ENCODE results near the gene CES2.

Gene CES2

DNA sequence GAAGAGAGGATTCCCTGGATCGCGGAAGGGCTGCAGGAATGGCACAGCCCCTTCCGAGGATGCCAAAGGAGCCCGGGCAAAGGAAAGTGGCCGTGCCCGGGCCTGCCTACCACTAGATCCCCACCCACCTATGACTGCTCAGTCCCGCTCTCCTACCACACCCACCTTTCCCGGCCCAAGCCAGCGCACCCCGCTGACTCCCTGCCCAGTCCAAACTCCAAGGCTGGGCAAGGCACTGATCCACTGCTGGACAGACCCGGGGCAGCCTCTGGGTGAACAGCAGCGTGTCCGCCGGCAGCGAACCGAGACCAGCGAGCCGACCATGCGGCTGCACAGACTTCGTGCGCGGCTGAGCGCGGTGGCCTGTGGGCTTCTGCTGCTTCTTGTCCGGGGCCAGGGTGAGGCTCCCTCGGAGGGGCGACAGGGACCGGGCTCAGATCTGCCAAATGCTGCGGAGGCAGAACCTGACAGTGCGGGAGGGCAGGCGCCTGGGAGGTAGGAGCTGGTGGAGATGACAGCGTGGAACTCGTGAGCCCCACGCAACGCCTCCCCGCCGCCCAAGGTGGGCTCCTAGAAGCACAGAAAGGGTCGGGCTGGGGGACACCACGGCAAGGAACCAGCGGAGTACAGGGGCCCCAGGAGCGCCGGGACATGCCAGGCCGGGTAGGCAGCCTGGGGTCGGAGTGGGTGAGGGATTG is at the start of gene CES2:
Gene CES2, plus strand, starts transcription at position 203 of the 698 bp plus-strand sequence. Its CDS starts 120 bp downstream, at position 323.
- H3K4me3 ChIP-seq (ENCODE audit: low read depth, low read length) = peak within 1 kb of the TSS; percentile 97
- TF ChIP-seq, protein P1, sequence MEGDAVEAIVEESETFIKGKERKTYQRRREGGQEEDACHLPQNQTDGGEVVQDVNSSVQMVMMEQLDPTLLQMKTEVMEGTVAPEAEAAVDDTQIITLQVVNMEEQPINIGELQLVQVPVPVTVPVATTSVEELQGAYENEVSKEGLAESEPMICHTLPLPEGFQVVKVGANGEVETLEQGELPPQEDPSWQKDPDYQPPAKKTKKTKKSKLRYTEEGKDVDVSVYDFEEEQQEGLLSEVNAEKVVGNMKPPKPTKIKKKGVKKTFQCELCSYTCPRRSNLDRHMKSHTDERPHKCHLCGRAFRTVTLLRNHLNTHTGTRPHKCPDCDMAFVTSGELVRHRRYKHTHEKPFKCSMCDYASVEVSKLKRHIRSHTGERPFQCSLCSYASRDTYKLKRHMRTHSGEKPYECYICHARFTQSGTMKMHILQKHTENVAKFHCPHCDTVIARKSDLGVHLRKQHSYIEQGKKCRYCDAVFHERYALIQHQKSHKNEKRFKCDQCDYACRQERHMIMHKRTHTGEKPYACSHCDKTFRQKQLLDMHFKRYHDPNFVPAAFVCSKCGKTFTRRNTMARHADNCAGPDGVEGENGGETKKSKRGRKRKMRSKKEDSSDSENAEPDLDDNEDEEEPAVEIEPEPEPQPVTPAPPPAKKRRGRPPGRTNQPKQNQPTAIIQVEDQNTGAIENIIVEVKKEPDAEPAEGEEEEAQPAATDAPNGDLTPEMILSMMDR (IDR thresholded peaks at IDR 0.05; ENCODE audit: low read depth, low read length, missing control alignments) = no peak
- no peak for DNase-seq (ENCODE audit: low read depth)

- no peak overlapping the region for H3K4me3 ChIP-seq (ENCODE audit: low read depth, low read length)
- TF ChIP-seq, protein P1 (IDR thresholded peaks at IDR 0.05; ENCODE audit: low read depth, low read length, missing control alignments) = no peak
- DNase-seq (ENCODE audit: low read depth) = no peak
Observed at GRCh38 chr16:66886321-66886720, 49.0 kb upstream of the CES2 start.

DNA sequence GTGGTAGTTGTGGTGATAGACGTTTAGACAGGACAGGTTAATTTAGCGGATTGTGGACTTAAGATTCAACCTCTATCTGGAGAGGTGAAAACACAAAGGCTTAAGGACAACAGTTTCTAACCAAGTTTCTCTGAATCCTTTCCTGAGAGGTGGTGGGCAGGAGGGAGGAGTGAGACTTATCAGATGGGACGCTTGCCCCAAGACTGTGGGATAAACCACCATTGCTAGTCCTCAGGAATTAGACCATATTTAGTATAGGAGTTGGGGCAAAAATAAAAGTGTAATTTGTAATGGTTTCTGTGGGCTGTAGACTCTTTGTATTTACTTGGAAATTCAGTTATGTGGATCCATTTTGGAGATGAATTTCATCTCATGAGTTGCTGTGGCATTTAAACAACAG is 48.4 kb upstream of the CES2 start:
- TF ChIP-seq, protein P1 (IDR thresholded peaks at IDR 0.05; ENCODE audit: low read depth, low read length, missing control alignments) = no peak
- no peak for DNase-seq (ENCODE audit: low read depth)
- H3K4me3 ChIP-seq (ENCODE audit: low read depth, low read length) = no peak overlapping the region

DNA sequence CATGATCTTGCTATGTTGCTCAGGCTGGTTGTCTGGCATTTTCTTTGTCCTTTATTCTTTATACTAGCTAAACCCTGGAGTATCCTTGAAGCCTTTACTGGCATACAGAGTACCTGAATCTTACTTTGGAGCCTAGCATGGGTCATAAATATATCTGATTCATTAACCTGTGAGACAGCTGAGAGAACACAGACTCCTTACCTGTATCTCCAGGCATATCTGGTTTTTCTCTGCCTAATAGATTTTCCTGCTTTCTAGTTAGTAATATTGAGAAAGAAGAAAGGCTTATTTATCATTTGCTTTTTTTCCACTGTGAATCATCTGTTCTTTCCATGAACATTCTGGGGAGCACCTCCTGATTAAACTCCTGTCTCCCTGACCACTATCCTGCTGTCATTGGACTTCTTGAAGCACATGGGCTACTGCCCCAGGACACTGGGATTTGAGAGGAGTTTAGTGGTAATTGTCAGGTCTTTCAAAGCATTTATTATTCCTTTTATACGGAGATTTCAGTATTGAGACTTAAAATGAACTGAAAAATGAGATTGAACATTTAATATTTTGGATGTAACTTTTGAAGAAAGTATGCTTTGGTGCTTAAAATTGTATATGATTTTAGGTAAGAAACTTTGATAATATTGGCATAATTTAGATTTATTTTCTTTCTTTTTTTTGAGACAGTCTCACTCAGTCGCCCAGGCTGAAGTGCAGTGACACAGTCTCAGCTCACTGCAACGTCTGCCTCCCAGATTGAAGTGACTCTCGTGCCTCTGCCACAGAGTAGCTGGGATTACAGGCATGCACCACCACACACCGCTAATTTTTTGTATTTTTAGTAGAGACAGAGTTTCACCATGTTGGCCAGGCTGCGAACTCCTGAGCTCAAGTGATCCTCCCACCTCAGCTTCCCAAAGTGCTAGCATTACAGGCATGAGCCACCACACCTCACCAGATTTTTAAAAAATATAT is 46.4 kb upstream of the CES2 start:
- TF ChIP-seq, protein P1 (IDR thresholded peaks at IDR 0.05; ENCODE audit: low read depth, low read length, missing control alignments) = no peak
- no peak for DNase-seq (ENCODE audit: low read depth)
- no peak overlapping the region for H3K4me3 ChIP-seq (ENCODE audit: low read depth, low read length)

DNA sequence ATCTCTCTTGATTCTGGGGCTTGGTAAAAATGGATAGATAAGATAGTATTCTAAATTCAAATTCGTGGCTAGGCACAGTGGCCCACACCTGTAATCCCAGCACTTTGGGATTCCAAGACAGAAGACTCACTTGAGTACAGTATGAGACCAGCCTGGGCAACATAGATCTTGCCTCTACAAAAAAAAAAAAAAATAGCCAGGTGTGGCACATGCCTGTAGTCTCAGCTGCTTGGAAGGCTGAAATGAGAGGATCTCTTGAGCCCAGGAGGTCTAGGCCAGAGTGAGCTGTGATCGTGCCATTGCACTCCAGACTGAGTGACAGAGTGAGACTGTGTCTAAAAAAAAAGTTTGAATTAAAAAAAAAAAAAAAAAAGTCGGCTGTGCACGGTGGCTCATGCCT is 45.7 kb upstream of the CES2 start:
- DNase-seq (ENCODE audit: low read depth) = no peak
- H3K4me3 ChIP-seq (ENCODE audit: low read depth, low read length) = no peak overlapping the region
- TF ChIP-seq, protein P1 (IDR thresholded peaks at IDR 0.05; ENCODE audit: low read depth, low read length, missing control alignments) = no peak

- DNase-seq (ENCODE audit: low read depth) = no peak
- no peak overlapping the region for H3K4me3 ChIP-seq (ENCODE audit: low read depth, low read length)
- TF ChIP-seq, protein P1 (IDR thresholded peaks at IDR 0.05; ENCODE audit: low read depth, low read length, missing control alignments) = no peak
Observed at GRCh38 chr16:66890799-66891198, 44.5 kb upstream of the CES2 start.
